GM06990 (cell line): ENCODE data around the gene ZNHIT3.
"Not testable (repeated sequence)": the region's sequence is repeated elsewhere in the genome, so short reads cannot be mapped to it uniquely, and the experiment has no call there.

Experiments
- DNase-seq: peaks from one replicate; pipeline ENCODE4 v3.0.0-alpha.2; 2011; ENCODE audit not compliant: insufficient read length; ENCODE audit errors: extremely low read depth
- H3K27me3 ChIP-seq: replicated peaks from 2 replicates; pipeline ENCODE4 v1.6.0; 2011; ENCODE audit warnings: low read length; ENCODE audit not compliant: control insufficient read depth, insufficient read depth
- H3K36me3 ChIP-seq: 2 replicates; pipeline ENCODE4 v1.5.1; 2011; ENCODE audit warnings: low read length; ENCODE audit not compliant: control insufficient read depth, insufficient read depth
- H3K4me3 ChIP-seq: replicated peaks from 2 replicates; pipeline ENCODE4 v1.5.1; 2011; ENCODE audit warnings: low read depth, mild to moderate bottlenecking, control low read depth, low read length
- CTCF ChIP-seq: IDR thresholded peaks from 2 replicates; pipeline ENCODE4 v1.5.1; 2011; ENCODE audit warnings: low read length, control low read depth, mild to moderate bottlenecking, inconsistent platforms; ENCODE audit not compliant: insufficient read depth, poor library complexity, severe bottlenecking

The ZNHIT3 gene

GRCh38 chr17:36481829-36482228, 4.7 kb upstream of the ZNHIT3 start:
- Histone ChIP-seq H3K36me3 (no peaks in the 10 kb centered on the region), H3K4me3 (no peak overlapping the region), H3K27me3 (peaks cover 2% of the 10 kb centered on the region; the same call in 1 of the 2 replicates)
- TF ChIP-seq CTCF, result no peak
- no peak for DNase-seq

- Histone ChIP-seq H3K36me3 (no peaks in the 10 kb centered on the region), H3K4me3 (no peak overlapping the region), H3K27me3 (peaks cover 2% of the 10 kb centered on the region; the same call in 1 of the 2 replicates)
- DNase-seq, result peak; percentile 82
- TF ChIP-seq CTCF, result peak; percentile 75
Observed at GRCh38 chr17:36482611-36483504, 3.6 kb upstream of the ZNHIT3 start.

GRCh38 chr17:36484021-36484420, 2.5 kb upstream of the ZNHIT3 start:
- not testable (repeated sequence) for DNase-seq, H3K4me3 ChIP-seq, H3K27me3 ChIP-seq, H3K36me3 ChIP-seq

DNA sequence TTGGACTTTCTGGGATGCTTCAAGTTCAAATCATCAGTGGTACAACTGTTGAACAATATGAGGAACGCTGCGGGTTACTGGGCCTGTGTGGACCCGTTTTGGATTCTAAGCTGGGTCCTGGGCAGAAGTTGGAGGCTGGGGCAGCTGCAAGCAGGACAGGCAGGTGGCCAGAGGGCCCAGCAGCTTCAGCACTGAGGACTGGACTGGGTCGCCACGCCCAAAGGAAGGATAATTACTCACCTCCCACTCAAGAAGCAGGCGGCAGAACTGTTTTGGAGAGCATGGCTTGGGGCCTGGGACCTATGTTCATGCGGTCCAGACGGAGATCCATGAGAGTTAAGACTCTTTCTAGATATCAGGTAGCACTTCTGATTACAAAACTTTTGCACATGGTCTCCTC, 1.5 kb upstream of the ZNHIT3 start:
- Histone ChIP-seq H3K36me3 (no peaks in the 10 kb centered on the region), H3K4me3 (no peak overlapping the region), H3K27me3 (peaks cover 2% of the 10 kb centered on the region; the same call in 1 of the 2 replicates)
- DNase-seq, result no peak
- TF ChIP-seq CTCF, result no peak

DNA sequence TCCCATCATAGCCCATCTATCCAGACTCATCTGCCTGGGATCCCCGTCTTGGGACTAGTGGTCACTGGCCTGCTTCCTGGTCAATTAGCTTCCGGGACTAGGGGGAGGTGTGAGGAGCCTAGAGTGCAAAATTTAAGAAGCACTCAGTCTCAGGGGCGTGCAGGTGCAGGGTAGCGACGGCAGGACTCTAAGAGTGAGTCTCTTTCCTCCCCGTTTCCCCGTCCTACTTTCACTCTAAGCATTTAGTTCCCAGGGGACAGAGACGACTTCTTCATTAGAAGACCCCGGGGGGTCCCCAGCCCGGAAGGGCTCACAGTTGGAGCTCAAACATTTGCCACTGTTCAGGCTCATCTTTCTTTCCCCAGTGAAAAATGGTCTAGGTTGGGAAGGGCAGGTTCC, 677 bp upstream of the ZNHIT3 start:
- no peak for DNase-seq
- Histone ChIP-seq H3K36me3 (no peaks in the 10 kb centered on the region), H3K27me3 (peaks cover 2% of the 10 kb centered on the region; the same call in 1 of the 2 replicates), H3K4me3 (peak overlapping the region; percentile 69)
- no peak for TF ChIP-seq CTCF

GRCh38 chr17:36493956-36494355, 7.5 kb downstream of the ZNHIT3 start:
- peaks cover 30% of the 10 kb centered on the region for H3K36me3 ChIP-seq
- no peak overlapping the region for H3K4me3 ChIP-seq
- DNase-seq, result no peak
- H3K27me3 ChIP-seq, result no peaks in the 10 kb centered on the region
- no peak for TF ChIP-seq CTCF
